CD4-positive, alpha-beta T cell treated with Interleukin-12 subunit alpha and Interleukin-12 subunit beta, for 1 hour (primary cell): ENCODE measurements around the gene INPP1.
"Not testable (repeated sequence)": the region's sequence is repeated elsewhere in the genome, so short reads cannot be mapped to it uniquely, and the experiment has no call there.

Experiments used
- DNase-seq: peaks from one replicate; pipeline ENCODE4 v3.0.0-alpha.2; 2020

The INPP1 gene

GRCh38 chr2:190343536-190344275, at the start of gene INPP1:
Gene INPP1 (plus strand): TSS chr2:190343589. CDS start chr2:190360103, 16,514 bp downstream.
- DNase-seq, result peak; percentile 46

- DNase-seq, result not testable (repeated sequence)
Observed at GRCh38 chr2:190297880-190298279, 45.5 kb upstream of the INPP1 start.

- no peak for DNase-seq
Observed at GRCh38 chr2:190301032-190301431, 42.4 kb upstream of the INPP1 start.

GRCh38 chr2:190302052-190302451, 41.3 kb upstream of the INPP1 start:
- DNase-seq, result no peak

GRCh38 chr2:190303647-190304046, 39.7 kb upstream of the INPP1 start:
- DNase-seq, result no peak

- no peak for DNase-seq
Observed at GRCh38 chr2:190304404-190304803, 39.0 kb upstream of the INPP1 start.

- no peak for DNase-seq
Observed at GRCh38 chr2:190308031-190308430, 35.4 kb upstream of the INPP1 start.

- no peak for DNase-seq
Observed at GRCh38 chr2:190311893-190312634, 31.3 kb upstream of the INPP1 start.

- DNase-seq, result not testable (repeated sequence)
Observed at GRCh38 chr2:190312635-190313025, 30.8 kb upstream of the INPP1 start.

- no peak for DNase-seq
Observed at GRCh38 chr2:190313880-190314279, 29.5 kb upstream of the INPP1 start.

- DNase-seq, result no peak
Observed at GRCh38 chr2:190315273-190315672, 28.1 kb upstream of the INPP1 start.

- DNase-seq, result no peak
Observed at GRCh38 chr2:190318514-190318913, 24.9 kb upstream of the INPP1 start.

GRCh38 chr2:190318931-190319554, 24.3 kb upstream of the INPP1 start:
- DNase-seq, result peak; percentile 18

- DNase-seq, result peak; percentile 84
Observed at GRCh38 chr2:190319555-190320498, 23.6 kb upstream of the INPP1 start, which contains the start of gene HIBCH. Gene HIBCH (minus strand): TSS chr2:190319826. CDS start chr2:190319750, 76 bp downstream.

GRCh38 chr2:190320696-190321095, 22.7 kb upstream of the INPP1 start:
- no peak for DNase-seq

- no peak for DNase-seq
Observed at GRCh38 chr2:190323406-190323805, 20.0 kb upstream of the INPP1 start.

- DNase-seq, result no peak
Observed at GRCh38 chr2:190325588-190325987, 17.8 kb upstream of the INPP1 start.

GRCh38 chr2:190327867-190328572, 15.4 kb upstream of the INPP1 start:
- DNase-seq, result no peak

GRCh38 chr2:190328573-190329147, 14.7 kb upstream of the INPP1 start:
- DNase-seq, result no peak

GRCh38 chr2:190333395-190333794, 10.0 kb upstream of the INPP1 start:
- DNase-seq, result no peak

GRCh38 chr2:190333928-190334327, 9.5 kb upstream of the INPP1 start:
- DNase-seq, result no peak
